ENCODE data around the gene JAML.

GRCh38 chr11:118155776-118156530 is 68.9 kb downstream of the JAML start:
- no peak for TF ChIP-seq CTCF (conservative IDR thresholded peaks at IDR 0.05 in 1 of 2, IDR thresholded peaks at IDR 0.05 in 1 of 2; ENCODE audit: extremely low read depth in 1 of 2, insufficient read depth in 1 of 2, low read depth in 1 of 2, low read length in 2 of 2)
- TF ChIP-seq EZH2 (IDR thresholded peaks at IDR 0.05; ENCODE audit: borderline replicate concordance, low read length), result no peak

Measured in mammary epithelial cell (primary cell).